ENCODE data around the gene CASP4. TPM values are rescaled to one million over a fixed set of nuclear protein-coding genes. Genes with fewer than 3 reads are reported as not detected.

Gene CASP4
- total RNA-seq, result 134 and 168 TPM in 2 replicates

GRCh38 chr11:104968355-104968855, at the start of gene CASP4:
Gene CASP4 (minus strand): TSS chr11:104968574. CDS start chr11:104968525, 49 bp downstream.

GRCh38 chr11:104897891-104898684, 70.3 kb downstream of the CASP4 start, which contains the start of gene CASP12:
Gene CASP12 (minus strand): TSS chr11:104898460.

Other genes starting within 250 kb of the CASP4 start
- 0.09 TPM in 1 of 2 replicates, not detected in the other for gene CASP12, start 70.1 kb downstream of the CASP4 start, total RNA-seq
- 0.14 TPM in 1 of 2 replicates, not detected in the other for gene CASP5, start 54.6 kb upstream of the CASP4 start, total RNA-seq
- gene CASP1, start 66.6 kb upstream of the CASP4 start, total RNA-seq, result 29.3 and 42.1 TPM in 2 replicates
- 25.2 and 38.7 TPM in 2 replicates for gene CARD16, start 76.8 kb upstream of the CASP4 start, total RNA-seq
- gene CARD18, start 171.2 kb upstream of the CASP4 start, total RNA-seq, result not detected in 2 replicates